NOMO-1 treated with DMSO at 0.1 percent for 48 hours (cell line): Measurements from ENCODE around the gene TMEM94.
"Not testable (repeated sequence)": the region's sequence is repeated elsewhere in the genome, so short reads cannot be mapped to it uniquely, and the experiment has no call there.

Experiments
- DNase-seq: peaks from one replicate; lab custom pipeline; 2025; ENCODE audit not compliant: unreplicated experiment; lab: John Stamatoyannopoulos, UW

TMEM94 gene

DNA sequence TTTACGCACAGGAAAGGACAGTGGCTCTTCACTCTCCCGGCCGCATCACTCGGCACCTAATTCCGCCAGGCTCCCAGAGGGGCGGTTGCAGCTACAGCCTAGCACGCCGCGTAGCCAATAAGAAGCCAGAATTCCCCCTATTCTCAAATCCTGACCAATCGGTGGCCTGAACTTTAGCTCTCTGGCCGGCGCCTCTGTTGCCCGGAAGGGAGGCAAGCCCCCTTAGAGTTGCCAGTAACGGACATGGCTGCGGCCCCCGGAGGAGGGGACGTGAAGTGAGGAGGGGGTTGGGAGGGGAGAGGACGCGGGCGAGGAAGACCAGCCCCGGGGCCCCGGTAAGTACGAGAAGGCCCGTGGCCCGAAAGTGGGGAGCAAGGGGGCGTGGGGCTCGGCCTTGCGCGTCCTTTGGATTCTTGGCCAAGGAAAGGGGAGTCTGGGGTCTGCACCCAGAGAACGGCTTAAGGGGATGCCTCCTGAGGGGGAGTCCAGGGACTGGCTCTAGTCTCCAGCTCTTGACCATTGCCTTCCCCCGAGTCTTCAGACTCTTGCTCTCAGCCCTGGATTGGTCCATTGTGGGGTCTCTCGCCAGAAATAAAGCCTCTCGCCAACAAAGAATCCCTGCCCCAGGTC lies at the start of gene TMEM94:
TMEM94 (plus strand) TSS at position 219 of the 630 bp plus-strand sequence. CDS start 15,271 bp downstream, outside the sequence.
- DNase-seq: peak; percentile 97

DNA sequence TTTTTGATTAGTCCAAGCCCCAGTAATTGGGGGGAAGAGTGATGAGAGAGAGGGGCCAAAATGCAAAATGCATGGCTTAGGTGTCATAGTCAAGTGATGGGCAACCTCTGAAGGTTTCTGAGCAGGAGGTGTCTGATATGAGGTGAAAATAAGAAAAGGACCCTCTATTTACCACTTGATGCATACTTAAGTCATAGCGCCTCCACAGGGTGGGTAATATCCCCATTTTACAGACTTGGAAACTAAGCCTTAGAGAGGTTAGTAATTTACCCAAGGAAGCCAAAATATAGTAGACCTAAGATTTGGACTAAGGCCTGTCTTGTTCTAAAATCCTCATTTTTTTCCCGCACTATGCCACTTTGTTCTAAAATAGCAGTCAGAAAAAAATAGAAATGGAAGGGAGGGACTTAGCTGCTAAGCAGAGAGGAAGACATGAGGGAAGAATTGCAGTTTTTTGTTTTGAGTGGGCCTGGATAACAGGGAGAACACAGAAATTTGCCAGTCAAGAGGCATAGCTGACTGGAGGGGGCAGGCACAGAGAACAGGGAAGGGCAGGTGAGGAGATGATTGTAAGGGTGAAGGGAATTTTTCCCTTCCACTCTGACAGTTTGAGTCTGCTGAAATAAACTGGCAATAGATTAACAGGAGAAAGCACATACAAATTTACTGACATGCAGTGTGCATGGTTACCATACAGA lies 48.6 kb upstream of the TMEM94 start:
- DNase-seq: no peak

DNA sequence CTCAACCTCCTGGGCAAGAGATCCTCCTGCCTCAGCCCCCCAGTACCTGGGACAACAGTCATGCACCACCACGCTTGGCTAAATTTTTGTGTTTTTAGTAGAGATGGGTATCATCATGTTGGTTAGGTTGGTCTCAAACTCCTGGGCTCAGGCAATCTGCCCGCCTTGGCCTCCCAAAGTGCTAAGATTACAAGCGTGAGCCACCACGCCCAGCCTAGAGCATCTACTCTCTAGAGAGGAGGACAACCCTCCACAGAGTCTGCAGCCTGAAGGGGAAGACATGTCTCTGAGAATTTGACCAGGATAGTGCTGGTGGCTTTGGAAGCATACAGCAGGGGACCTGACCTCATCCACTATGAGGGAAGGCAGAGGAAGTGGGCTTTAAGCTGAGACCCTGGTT lies 46.3 kb upstream of the TMEM94 start:
- no peak for DNase-seq

DNA sequence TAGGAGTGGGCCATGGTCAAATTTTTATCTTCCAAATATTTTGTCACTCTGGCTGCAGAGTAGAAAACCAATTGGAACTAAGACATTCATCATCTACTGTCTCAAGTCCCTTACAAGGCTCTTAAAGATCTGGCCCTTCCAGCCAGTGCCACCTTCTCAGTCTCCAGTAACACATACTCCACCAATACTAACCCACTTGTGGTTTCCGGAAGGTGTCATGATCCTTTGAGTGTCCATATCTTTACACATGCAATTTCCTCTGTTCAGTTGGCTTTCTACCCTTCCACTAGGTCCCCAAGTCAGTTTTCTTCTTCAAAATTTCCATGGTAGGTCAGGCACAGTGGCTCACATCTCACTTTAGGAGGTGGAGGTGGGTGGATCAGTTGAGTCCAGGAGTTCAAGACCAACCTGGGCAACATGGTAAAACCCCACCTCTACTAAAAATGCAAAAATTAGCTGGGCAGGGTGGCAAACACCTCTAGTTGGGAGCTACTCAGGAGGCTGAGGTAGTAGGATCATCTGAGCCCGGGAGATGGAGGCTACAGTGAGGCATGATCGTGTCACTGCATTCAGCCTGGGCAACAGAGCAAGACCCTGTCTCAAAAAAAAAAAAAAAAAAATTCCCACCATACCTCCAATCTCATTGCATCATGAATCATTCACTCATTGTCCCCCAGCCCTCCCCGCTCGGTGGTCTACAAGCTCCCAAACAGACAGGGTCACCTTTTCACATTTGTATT lies 44.9 kb upstream of the TMEM94 start:
- no peak for DNase-seq

DNA sequence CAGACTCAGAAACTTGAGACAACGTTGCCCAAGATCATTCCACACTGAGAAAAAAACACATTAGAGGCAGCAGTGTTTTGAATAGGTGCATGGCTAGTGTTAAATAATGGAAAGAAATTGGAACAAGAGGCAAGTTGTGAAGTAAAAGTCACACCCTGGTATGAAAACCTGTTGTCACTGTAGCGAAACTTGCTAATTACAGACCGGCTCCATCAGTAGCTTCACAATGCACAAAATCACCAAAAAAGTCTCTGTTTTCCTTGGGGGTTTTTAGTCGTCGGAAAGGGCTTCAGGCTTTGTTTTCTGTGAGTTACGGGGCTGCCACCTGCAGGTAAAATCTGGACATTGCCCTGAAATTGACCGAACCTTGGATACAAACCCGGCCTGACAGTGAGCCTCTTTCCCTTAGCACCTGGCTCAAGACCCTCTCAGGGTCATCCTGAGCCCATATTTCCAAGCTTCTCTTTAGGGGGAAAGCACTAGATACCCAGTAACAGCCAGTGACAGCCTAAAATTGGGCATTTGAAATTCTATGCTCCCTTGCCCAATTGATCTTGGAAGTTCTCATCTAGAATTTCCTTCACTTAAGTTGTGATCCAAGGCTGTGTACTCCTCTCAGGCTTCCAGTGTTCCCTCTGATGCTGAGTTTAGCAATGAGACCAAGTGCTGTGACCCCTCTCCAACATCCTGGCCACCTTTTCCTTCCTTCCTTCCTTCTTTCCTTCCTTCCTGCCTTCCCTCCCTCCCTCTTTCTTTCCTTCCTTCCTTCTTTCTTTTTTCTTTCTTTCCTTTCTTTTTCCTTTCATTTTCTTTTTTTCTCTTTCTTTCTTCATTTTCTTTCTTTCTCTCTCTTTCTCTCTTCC lies 43.7 kb upstream of the TMEM94 start:
- peak; percentile 71 for DNase-seq

DNA sequence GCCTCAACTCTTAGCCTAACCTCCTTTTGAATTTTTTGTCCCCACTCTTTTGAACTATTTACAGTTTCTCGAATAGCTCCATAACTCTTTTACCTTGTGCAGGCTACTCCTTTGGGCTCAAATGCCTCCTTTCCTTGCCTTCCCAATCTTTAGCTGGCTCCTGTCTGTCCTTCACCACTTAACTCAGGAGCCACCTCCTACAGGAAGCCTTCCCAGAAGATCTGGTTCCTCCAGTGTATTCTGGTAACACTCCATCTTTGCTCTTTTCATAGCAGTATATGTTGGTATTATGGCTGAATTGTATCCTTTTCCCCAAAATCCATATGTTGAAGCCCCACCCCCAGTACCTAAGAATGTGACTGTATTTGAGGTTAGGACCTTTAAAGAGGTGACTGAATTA lies 41.9 kb upstream of the TMEM94 start:
- no peak for DNase-seq

DNA sequence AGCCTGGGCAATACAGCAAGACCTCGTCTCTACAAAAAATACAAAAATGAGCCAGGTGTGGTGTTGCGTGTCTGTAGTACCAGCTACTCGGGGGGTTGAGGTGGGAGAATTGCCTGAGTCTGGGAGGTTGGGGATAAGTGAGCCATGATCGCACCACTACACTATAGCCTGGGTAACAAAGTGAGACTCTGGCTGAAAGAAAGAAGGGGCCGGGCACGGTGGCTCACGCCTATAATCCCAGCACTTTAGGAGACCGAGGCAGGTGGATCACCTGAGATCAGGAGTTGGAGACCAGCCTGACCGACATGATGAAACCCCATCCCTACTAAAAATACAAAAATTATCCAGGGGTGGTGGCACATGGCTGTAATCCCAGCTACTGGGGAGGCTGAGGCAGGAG lies 40.4 kb upstream of the TMEM94 start:
- DNase-seq: no peak

DNA sequence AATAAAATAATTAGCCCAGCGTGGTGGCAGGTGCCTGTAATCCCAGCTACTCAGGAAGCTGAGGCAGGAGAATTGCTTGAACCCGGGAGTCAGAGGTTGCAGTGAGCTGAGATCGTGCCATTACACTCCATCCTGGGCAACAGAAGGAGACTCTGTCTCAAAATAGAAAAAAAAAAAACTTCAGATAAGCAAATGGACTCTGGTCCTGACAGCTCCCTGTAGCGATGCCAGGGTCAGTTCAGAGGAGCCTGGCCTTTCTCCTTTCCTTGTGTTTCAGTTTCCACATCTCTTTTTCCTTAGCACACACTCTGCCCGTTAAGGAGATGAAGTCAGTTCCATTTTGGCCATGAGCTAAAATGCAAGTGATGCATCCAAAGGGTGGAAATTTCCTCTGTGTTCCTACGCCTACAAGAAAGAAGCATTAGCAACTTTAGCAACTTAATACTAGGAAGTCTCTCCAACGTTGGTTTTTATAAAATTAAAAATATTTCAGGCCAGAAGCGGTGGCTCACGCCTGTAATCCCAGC lies 39.3 kb upstream of the TMEM94 start:
- no peak for DNase-seq

DNA sequence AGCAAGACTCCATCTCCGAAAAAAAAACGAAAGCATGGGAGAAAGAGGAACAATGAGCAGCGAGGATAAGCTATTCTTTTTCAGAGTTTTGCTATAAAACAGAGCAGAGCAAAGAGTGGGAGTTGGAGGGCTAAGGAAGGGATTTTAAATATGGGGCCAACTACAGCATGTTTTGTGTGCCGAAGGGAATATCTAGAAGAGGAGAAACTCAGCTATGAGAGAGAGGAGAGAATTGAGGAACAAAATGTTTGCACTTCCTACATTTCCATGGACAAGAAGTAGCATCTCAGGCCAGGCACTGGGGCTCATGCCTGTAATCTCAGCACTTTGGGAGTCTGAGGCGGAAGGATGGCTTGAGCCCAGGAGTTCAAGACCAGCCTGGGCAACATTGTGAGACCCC lies 37.9 kb upstream of the TMEM94 start:
- DNase-seq: no peak

DNA sequence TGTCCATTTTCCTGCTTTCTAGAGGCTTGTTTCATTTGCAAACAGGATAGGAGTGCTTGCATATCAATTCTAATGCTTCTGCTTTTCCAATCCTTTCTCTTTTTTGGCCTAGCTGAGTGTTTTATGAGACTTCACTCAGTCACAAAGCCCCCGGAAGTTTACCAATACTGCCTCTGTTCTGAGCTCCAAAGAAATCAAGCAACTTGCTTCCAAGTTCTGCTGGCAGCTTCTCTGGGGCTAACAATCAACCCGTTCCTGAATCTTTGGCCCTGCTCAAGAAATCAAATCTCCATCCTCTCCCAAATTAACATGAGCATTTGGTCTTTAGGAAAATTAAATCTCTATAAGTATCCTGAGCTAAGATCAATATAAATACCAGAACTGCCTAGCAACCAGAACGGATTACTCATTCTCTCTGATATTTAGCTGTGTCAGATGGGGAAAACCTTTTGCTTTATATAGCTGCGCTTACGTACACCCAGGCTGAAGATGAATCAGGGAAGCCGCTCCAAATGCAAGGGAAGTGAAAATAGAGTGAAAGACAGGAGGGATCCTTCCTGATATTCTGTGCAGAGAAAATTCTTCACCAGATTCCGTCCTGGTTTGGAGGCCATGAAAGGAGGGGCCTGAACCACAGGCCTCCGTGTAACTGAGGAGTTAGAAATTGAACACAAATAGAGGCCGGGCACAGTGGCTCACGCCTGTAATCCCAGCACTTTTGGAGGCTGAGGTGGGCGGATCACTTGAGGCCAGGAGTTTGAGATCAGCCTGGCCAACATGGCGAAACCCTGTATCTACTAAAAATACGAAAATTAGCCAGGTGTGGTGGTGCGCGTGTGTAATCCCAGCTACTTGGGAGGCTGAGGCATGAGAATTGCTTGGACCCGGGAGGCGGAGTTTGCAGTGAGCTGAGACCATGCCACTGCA lies 27.6 kb upstream of the TMEM94 start:
- DNase-seq: peak; percentile 66

DNA sequence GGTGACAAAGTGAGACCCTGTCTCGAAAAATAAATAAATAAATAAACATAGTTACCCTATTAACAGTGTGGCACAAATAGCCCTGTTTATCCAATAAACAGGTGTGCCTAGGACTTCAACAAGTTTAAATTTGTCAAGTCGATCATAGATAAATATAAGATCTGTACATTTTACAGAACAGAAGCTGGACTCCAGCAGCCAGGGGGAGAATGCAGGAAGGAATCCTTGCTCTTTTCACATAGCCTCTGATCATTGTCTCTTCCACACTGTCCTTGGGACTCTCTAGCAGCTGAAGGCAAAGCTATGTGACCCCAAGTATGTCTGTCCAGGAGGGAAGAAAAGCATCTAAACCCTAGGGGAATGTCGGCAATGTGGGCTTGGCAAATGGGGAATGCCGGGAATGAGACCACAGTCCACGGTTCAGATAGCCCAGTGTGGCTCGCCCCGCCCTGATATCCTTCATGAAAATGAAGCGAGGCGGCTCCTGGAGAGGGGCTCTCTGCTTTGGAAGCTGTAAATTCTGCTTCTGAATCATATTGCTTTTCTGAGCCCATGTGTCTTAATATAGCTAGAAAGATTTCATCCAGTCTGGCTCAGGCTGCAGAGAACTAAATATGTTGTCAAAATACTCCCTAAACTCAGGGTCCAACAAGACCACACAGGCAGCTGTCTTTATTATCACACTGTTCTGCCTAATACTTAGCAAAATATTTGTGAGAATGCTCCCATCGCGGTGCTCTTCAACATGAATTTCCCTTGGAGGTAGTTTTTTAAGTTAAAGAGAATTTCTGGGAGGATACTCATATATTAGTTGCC lies 26.1 kb upstream of the TMEM94 start:
- DNase-seq: no peak

DNA sequence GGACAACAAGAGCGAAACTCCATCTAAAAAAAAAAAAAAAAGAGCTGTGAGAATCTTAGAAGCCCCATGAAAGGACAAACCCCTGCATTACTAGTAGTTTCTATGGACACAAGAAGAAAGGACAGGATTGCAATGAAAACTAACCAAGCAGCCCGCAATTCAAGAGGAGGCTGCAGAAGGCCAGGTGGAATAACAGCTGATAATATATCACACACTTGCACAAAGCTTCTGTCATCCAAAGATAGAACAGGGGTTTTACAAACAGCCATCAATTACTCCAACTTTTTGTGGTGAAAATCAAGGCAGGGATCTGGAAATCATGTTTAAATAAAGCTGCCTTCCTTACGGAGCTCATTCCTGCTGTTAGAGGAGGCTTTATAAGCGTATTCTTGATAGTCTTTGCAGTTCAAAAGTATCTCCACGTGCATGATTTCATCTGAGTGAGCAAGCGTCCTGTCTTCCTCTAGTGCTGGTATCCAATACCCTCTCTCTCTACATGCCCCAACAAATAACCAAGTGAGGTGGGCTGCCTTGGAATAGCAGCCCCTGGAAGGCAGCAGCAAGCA lies 23.1 kb upstream of the TMEM94 start:
- DNase-seq: no peak

DNA sequence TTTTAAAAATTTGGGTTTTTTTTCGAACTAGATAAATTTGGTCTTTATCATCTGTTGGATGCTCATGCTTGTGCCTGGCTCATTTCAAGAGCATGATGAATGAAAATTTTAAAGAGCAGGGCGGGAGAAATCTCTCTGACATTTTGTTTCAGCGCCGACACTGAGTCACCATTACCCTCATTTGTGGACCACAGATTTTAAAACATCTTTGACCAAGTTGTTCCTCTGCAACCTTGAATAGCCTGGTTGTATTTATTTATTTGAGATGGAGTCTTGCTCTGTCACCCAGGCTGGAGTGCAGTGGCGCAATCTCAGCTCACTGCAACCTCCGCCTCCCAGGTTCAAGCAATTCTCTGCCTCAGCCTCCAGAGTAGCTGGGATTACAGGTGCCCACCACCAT lies 22.0 kb upstream of the TMEM94 start:
- not testable (repeated sequence) for DNase-seq

DNA sequence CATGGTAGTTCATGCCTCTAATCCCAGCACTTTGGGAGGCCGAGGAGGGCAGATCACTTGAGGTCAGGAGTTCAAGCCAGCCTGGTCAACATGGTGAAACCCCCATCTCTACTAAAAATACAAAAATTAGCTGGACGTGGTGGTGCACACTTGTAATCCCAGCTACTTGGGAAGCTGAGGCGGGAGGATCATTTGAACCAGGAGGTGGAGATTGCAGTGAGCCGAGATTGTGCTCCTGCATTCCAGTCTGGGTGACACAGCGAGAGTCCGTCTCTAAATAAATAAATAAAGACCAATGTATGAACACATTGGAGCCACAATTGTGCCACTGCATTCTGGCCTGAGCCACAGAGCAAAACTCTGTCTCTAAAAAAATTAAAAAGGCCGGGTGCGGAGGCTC lies 19.0 kb upstream of the TMEM94 start:
- DNase-seq: not testable (repeated sequence)

DNA sequence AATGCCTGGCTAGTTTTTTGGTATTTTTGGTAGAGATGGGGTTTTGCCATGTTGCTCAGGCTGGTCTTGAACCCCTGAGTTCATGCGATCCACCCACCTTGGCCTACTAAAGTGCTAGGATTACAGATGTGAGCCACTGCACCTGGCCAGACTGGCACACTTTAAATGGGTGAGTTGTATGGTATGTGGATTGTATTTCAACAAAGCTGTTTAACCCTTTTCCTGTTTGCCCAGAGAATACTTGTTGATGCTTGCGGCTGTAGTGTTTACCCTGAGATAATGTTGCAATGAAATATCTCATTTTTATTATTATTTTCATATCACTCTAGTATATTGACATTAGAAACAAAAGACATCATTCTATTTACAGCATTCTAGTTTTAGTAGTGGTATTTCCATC lies 17.1 kb upstream of the TMEM94 start:
- no peak for DNase-seq

DNA sequence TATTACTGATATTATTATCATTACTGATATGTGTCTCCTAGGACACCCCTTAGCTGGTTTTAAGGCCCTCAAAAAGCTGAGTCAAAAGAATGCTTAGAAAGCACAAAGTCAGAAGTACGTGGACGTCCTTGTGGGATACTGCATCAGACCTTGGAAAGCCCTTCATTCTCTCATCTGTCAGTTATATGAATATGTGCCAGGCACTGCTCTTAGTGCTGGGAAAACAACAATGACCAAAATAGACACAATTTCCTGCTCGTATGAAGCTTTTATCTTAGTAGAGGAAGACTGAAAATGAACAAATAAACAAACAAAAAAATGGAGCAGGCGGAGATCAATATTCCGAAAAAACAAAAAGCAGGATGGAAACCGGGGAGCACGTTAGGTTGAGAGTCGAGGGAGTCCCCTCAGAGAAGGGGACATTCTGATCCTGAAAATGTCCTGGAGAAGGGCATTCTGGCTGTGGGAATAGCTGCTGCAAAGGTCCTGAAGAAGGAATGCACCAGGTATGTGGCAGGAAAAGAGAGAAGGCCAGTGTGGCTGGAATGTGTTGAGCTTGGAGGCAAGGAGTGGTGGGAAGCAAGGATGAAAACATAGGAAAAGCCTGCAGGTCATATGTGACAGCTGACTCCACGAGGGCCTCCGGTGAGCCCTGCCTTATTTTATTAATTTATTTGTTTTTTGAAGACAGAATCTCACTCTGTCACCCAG lies 15.5 kb upstream of the TMEM94 start:
- DNase-seq: no peak

DNA sequence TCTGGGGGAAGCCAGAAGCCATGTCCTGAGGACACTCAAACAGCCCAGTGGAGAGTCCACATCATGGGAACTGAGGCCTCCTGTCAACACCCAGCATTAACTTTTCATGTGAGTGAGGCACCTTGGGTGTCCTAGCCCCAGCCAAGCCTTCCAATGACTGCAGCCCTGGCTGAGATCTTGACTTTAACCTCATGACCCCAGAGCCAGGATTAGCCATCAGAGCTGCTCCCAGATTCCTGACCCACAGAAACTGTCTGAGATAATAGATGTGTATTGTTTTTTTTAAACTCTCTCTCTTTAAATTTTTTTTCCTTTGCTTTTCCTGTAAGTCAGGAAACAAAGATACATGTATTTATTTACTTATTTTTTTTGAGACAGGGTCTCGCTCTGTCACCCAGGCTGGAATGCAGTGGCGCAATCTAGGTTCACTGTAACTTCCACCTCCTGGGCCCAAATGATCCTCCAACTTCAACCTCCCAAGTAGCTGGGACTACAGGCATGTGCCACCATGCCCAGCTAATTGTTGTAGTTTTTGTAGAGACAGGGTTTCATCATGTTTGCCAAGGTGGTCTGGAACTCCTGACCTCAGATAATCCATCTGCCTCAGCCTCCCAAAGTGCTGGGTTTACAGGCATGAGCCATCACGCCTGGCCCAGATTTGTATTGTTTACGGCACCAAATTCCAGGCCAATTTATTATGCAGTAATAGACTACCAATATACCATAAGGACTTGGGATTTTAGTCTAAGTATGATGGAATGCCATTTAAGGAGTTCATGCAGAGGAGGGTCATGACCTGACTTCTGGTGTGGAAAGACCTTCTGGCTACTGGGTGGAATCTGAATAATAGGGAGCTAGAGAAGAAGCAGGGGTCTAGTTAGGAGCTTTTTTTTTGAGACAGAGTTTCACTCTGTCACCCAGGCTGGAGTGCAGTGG lies 14.0 kb upstream of the TMEM94 start:
- DNase-seq: no peak
